H1 (cell line): ENCODE results near the gene NFX1. TPM values are rescaled to one million over a fixed set of nuclear protein-coding genes. Genes with fewer than 3 reads are reported as not detected.

ENCODE experiments used
- BCL11A ChIP-seq, 2 experiments: IDR thresholded peaks; one replicate each; pipeline ENCODE4 v1.6.1; 2011; ENCODE audit warnings: low read depth in 2 of 2, low read length in 2 of 2, mild to moderate bottlenecking in 2 of 2
- CTCF ChIP-seq, 3 experiments: IDR thresholded peaks; 1 replicate in 2 of 3; 2 replicates in 1 of 3; pipeline versions ENCODE4 v1.5.1 to v1.6.1; 2011; ENCODE audit warnings: low read length in 3 of 3, mild to moderate bottlenecking in 3 of 3, inconsistent platforms in 2 of 3, low read depth in 1 of 3, moderate library complexity in 1 of 3; ENCODE audit not compliant: insufficient read depth in 1 of 3; ENCODE audit errors: control extremely low read depth in 1 of 3
- SUZ12 ChIP-seq: fragments of 200-600 bp; sonication (generic); IDR thresholded peaks from 2 replicates; pipeline ENCODE4 v1.6.1; 2012; ENCODE audit warnings: mild to moderate bottlenecking, inconsistent platforms, low read length, moderate library complexity, mixed read lengths
- polyA plus RNA-seq, 7 experiments: library from polyadenylated mRNA; depleted of rRNA in 3 of 7; stranded (reverse) in 5 of 7; unstranded in 2 of 7; fragments of >200 nt in 5 of 7; fragments of 200-250 nt in 2 of 7; gene quantifications; 1 replicate in 5 of 7; 2 replicates in 1 of 7; 4 replicates in 1 of 7; pipeline versions ENCODE4 v1.2.1 to v1.2.3, GENCODE V29; 2011 to 2013; ENCODE audit warnings: missing spikeins in 2 of 7, mixed read lengths in 2 of 7
- total RNA-seq: library from RNA; stranded (reverse); fragmentation: NEBNext Ultra II Directional; extraction: Animal tissue kit (Norgen Biotek cat#: 25700); gene quantifications from 2 replicates; pipeline ENCODE4 v1.2.1, GENCODE V29; 2021

Gene NFX1
- total and polyA plus RNA-seq, 2 of the 8 experiments (the other 6 are each of a cell fraction or from before 2014, with no cell fraction given): 19.4 to 28.4 TPM

- TF ChIP-seq CTCF (IDR thresholded peaks at IDR 0.05; ENCODE audit: control extremely low read depth in 1 of 3, insufficient read depth in 1 of 3, low read depth in 1 of 3, low read length in 3 of 3): no peak
- no peak for TF ChIP-seq SUZ12
- no peak for TF ChIP-seq BCL11A (IDR thresholded peaks at IDR 0.05; ENCODE audit: low read depth in 2 of 2, low read length in 2 of 2)
These were observed 33.0 kb upstream of the NFX1 start (continued) for GRCh38 chr9:33257276-33257675.
